HEK293 (cell line): ENCODE data around the gene THRA.

ENCODE experiments used
- CTCF ChIP-seq: fragments of 450-650 bp; formaldehyde crosslinking; IDR thresholded peaks from 2 replicates; pipeline ENCODE4 v1.5.1; 2016; ENCODE audit warnings: missing biosample characterization, missing genetic modification characterization
- REPIN1 ChIP-seq: fragments of 450-650 bp; formaldehyde crosslinking; IDR thresholded peaks from 2 replicates; pipeline ENCODE4 v1.5.1; 2017; ENCODE audit warnings: missing biosample characterization, missing genetic modification characterization, low read depth
- REST ChIP-seq: fragments of 450-650 bp; formaldehyde crosslinking; IDR thresholded peaks from 2 replicates; pipeline ENCODE4 v1.5.1; 2016; ENCODE audit warnings: missing biosample characterization, missing genetic modification characterization
- YY1 ChIP-seq: fragments of 450-650 bp; formaldehyde crosslinking; IDR thresholded peaks from 2 replicates; pipeline ENCODE4 v1.5.1; 2018; ENCODE audit warnings: missing biosample characterization, missing genetic modification characterization
- ZBTB17 ChIP-seq: fragments of 450-650 bp; formaldehyde crosslinking; IDR thresholded peaks from 2 replicates; pipeline ENCODE4 v1.5.1; 2016; ENCODE audit warnings: missing biosample characterization, missing genetic modification characterization
- ZNF19 ChIP-seq: fragments of 450-650 bp; formaldehyde crosslinking; IDR thresholded peaks from 2 replicates; pipeline ENCODE4; 2016; ENCODE audit warnings: missing biosample characterization, missing genetic modification characterization, low read depth
- ZNF23 ChIP-seq: fragments of 450-650 bp; formaldehyde crosslinking; IDR thresholded peaks from 2 replicates; pipeline ENCODE4 v1.5.1; 2016; ENCODE audit warnings: missing biosample characterization, missing genetic modification characterization, borderline replicate concordance
- ZNF645 ChIP-seq: fragments of 450-650 bp; formaldehyde crosslinking; IDR thresholded peaks from 2 replicates; pipeline ENCODE4; 2016; ENCODE audit warnings: missing biosample characterization, missing genetic modification characterization

GRCh38 chr17:40019140-40019991, 43.4 kb upstream of the THRA start:
- TF ChIP-seq CTCF (peak; percentile 30; the same call in 1 of the 2 replicates), YY1 (no peak), ZNF19 (tag by site-specific recombination) (no peak), ZNF23 (tag by site-specific recombination) (no peak), REST (tag by site-specific recombination) (no peak), ZBTB17 (tag by site-specific recombination) (no peak), ZNF645 (tag by site-specific recombination) (no peak), REPIN1 (tag by site-specific recombination) (no peak)
